Mesendoderm (in vitro differentiated cells): Measurements from ENCODE around the gene TRAM2.
A peak's percentile ranks its signal among the peaks of the same experiment; 100 is the strongest.

Experiments used
- DNase-seq: peaks from one replicate; pipeline ENCODE4 v3.0.0; 2013
- H2AK5ac ChIP-seq: 2 replicates; pipeline ENCODE4 v1.6.1; 2013; ENCODE audit warnings: low read length, inconsistent platforms
- H2BK120ac ChIP-seq: 2 replicates; pipeline ENCODE4 v1.6.1; 2013; ENCODE audit warnings: low read depth, mild to moderate bottlenecking, low read length, moderate library complexity, mixed read lengths
- H2BK15ac ChIP-seq: replicated peaks from 2 replicates; pipeline ENCODE4 v1.6.1; 2013; ENCODE audit warnings: low read depth, mild to moderate bottlenecking, moderate library complexity
- H2BK5ac ChIP-seq: 2 replicates; pipeline ENCODE4 v1.6.1; 2013; ENCODE audit warnings: low read length, inconsistent platforms
- H3K18ac ChIP-seq: 2 replicates; pipeline ENCODE4 v1.6.1; 2013; ENCODE audit warnings: mild to moderate bottlenecking, low read length, mixed read lengths
- H3K23ac ChIP-seq: one replicate; pipeline ENCODE4 v1.6.1; 2013; ENCODE audit warnings: low read length
- H3K27ac ChIP-seq: 2 replicates; pipeline ENCODE4 v1.5.1; 2013; ENCODE audit warnings: low read depth, mild to moderate bottlenecking, inconsistent platforms, low read length, moderate library complexity
- H3K27me3 ChIP-seq: 2 replicates; pipeline ENCODE4 v1.6.1; 2013; ENCODE audit warnings: low read length, control low read depth, mild to moderate bottlenecking, inconsistent platforms; ENCODE audit not compliant: insufficient read depth, poor library complexity
- H3K36me3 ChIP-seq: 2 replicates; pipeline ENCODE4 v1.6.1; 2013; ENCODE audit warnings: low read length, inconsistent platforms; ENCODE audit not compliant: control insufficient read depth, insufficient read depth
- H3K4ac ChIP-seq: one replicate; pipeline ENCODE4 v1.6.1; 2013; ENCODE audit warnings: low read depth, mild to moderate bottlenecking, low read length, moderate library complexity
- H3K4me1 ChIP-seq: 2 replicates; pipeline ENCODE4 v1.6.1; 2013; ENCODE audit warnings: low read depth, low read length, inconsistent platforms; ENCODE audit not compliant: control insufficient read depth
- H3K4me2 ChIP-seq: 2 replicates; pipeline ENCODE4 v1.6.1; 2013; ENCODE audit warnings: low read length
- H3K4me3 ChIP-seq: 2 replicates; pipeline ENCODE4 v1.5.1; 2013; ENCODE audit warnings: mild to moderate bottlenecking, low read length
- H3K56ac ChIP-seq: one replicate; pipeline ENCODE4 v1.6.1; 2013; ENCODE audit warnings: low read length
- H3K79me1 ChIP-seq: 2 replicates; pipeline ENCODE4 v1.6.1; 2013; ENCODE audit warnings: low read length, inconsistent platforms
- H3K79me2 ChIP-seq: 2 replicates; pipeline ENCODE4 v1.6.1; 2013; ENCODE audit warnings: mild to moderate bottlenecking, low read length; ENCODE audit not compliant: control insufficient read depth, insufficient read depth
- H3K9ac ChIP-seq: 2 replicates; pipeline ENCODE4 v1.6.1; 2013; ENCODE audit warnings: low read length, inconsistent platforms
- H4K5ac ChIP-seq: one replicate; pipeline ENCODE4 v1.6.1; 2013; ENCODE audit warnings: low read length
- H4K8ac ChIP-seq: one replicate; pipeline ENCODE4 v1.6.1; 2013; ENCODE audit warnings: low read depth, mild to moderate bottlenecking, control low read depth, low read length, moderate library complexity
- WGBS: extraction: QIAGEN DNeasy Blood & Tissue Kit; methylation state at CpG from one replicate; pipeline ENCODE4 v1.1.7; 2013; ENCODE audit warnings: low lambda C conversion rate, missing lambda C conversion rate; ENCODE audit not compliant: insufficient coverage; ENCODE audit errors: extremely low coverage; 5-methylcytosine and 5-hydroxymethylcytosine counted together

Gene TRAM2

DNA sequence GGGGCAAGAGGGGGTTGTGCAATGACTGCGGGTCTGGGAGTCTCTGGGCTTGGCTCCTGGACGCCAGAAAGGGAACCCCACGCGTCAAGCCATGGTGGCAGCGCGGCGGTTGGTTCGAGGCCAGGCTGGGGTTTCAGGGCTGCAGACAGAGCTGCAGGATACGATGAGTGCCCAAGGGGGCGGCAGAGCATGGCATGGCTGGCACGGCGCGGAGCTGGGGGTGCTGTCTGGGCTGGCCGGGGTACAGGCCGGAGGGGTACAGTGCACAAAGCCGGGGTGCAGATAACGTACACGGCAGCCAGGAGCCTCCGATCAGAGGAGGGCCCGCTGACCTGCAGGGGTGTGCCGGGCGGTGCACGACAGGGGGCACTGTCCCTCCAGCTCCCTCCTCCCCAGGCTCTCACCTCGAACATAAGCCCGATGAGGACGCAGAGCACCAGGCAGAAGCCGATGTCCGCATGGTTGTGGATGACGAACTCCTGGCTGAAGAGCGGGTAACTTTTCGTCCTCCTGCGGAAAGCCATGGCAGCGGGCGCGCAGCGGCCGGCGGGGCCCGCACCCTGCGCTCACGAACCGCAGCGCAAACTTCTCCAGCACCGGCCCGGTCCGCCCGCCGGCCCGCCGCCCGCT lies 353 bp downstream of the TRAM2 start:
- Histone ChIP-seq H3K23ac (peak overlapping the region; percentile 91), H3K27me3 (no peaks in the 10 kb centered on the region), H3K79me1 (peaks cover 34% of the 10 kb centered on the region), H3K4me2 (peak overlapping the region; percentile 93), H3K18ac (peak overlapping the region; percentile 46), H3K56ac (peak overlapping the region; percentile 94), H2BK5ac (peak overlapping the region; percentile 30), H4K5ac (no peak overlapping the region), H3K27ac (peak overlapping the region; percentile 58), H2BK120ac (no peak overlapping the region), H3K4ac (no peak overlapping the region), H4K8ac (no peak overlapping the region), H3K9ac (peak overlapping the region; percentile 92), H2BK15ac (no peak overlapping the region), H3K4me1 (peaks cover 27% of the 10 kb centered on the region), H2AK5ac (peak overlapping the region; percentile 71), H3K36me3 (no peaks in the 10 kb centered on the region), H3K79me2 (peaks cover 51% of the 10 kb centered on the region), H3K4me3 (peak overlapping the region; percentile 74)
- DNase-seq, result peak; percentile 92
- no CpG with 5 or more reads among the region's 51 CpGs for WGBS

- Histone ChIP-seq H3K9ac (peak overlapping the region; percentile 92), H2BK5ac (peak overlapping the region; percentile 30)
Measured at GRCh38 chr6:52576054-52576391, 837 bp downstream of the TRAM2 start.

DNA sequence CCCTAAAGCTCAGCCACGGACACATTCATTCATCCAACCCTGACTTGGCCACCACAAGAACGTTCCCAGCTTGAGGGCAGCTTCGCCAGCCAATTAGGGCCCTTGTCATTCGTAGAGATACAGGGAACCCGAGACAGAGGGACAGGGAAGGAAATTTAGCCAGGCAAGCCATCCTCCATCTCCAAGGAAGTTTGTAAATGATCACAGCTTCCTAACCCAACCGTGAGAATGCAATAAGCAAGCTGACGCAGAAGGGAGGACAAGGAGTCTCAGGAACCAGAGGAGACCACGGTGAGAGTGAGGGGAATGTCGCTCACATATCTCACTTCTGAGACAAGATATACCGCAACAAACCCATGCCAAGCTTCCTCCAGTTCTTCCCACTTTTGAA lies 1.4 kb downstream of the TRAM2 start:
- no peak overlapping the region for H3K4ac ChIP-seq
- peaks cover 59% of the 10 kb centered on the region for H3K79me2 ChIP-seq
- H2BK15ac ChIP-seq, result no peak overlapping the region
- peak overlapping the region; percentile 93 for H3K4me2 ChIP-seq
- peaks cover 34% of the 10 kb centered on the region for H3K4me1 ChIP-seq
- DNase-seq, result no peak
- WGBS, result no CpG with 5 or more reads among the region's 10 CpGs
- no peak overlapping the region for H3K27ac ChIP-seq
- no peaks in the 10 kb centered on the region for H3K36me3 ChIP-seq
- H2BK120ac ChIP-seq, result no peak overlapping the region
- H3K23ac ChIP-seq, result no peak overlapping the region
- H3K18ac ChIP-seq, result no peak overlapping the region
- peaks cover 38% of the 10 kb centered on the region for H3K79me1 ChIP-seq
- H4K5ac ChIP-seq, result no peak overlapping the region
- H3K4me3 ChIP-seq, result peak overlapping the region; percentile 0
- H2AK5ac ChIP-seq, result no peak overlapping the region
- H2BK5ac ChIP-seq, result no peak overlapping the region
- H3K9ac ChIP-seq, result peak overlapping the region; percentile 92
- H3K27me3 ChIP-seq, result no peaks in the 10 kb centered on the region
- peak overlapping the region; percentile 94 for H3K56ac ChIP-seq
- H4K8ac ChIP-seq, result no peak overlapping the region

More at GRCh38 chr6:52576054-52576391, 837 bp downstream of the TRAM2 start:
- peak overlapping the region; percentile 94 for H3K56ac ChIP-seq
- H3K36me3 ChIP-seq, result no peaks in the 10 kb centered on the region
- peak overlapping the region; percentile 93 for H3K4me2 ChIP-seq
- peak overlapping the region; percentile 74 for H3K4me3 ChIP-seq
- no peak overlapping the region for H2BK120ac ChIP-seq
- peaks cover 31% of the 10 kb centered on the region for H3K4me1 ChIP-seq
- H4K8ac ChIP-seq, result no peak overlapping the region
- H3K79me1 ChIP-seq, result peaks cover 38% of the 10 kb centered on the region
- H3K18ac ChIP-seq, result peak overlapping the region; percentile 5
- DNase-seq, result no peak
- H3K79me2 ChIP-seq, result peaks cover 55% of the 10 kb centered on the region
- no peak overlapping the region for H3K4ac ChIP-seq
- H3K27ac ChIP-seq, result no peak overlapping the region
- H2AK5ac ChIP-seq, result no peak overlapping the region
- WGBS, result no CpG with 5 or more reads among the region's 8 CpGs
- H4K5ac ChIP-seq, result no peak overlapping the region
- no peaks in the 10 kb centered on the region for H3K27me3 ChIP-seq
- no peak overlapping the region for H3K23ac ChIP-seq
- H2BK15ac ChIP-seq, result no peak overlapping the region

GRCh38 chr6:52574709-52575501 lies 2.0 kb downstream of the TRAM2 start:
- Histone ChIP-seq H4K5ac (no peak overlapping the region), H4K8ac (no peak overlapping the region), H3K23ac (no peak overlapping the region), H2BK5ac (no peak overlapping the region), H2AK5ac (peak overlapping the region; percentile 79), H3K27ac (no peak overlapping the region), H3K79me1 (peaks cover 38% of the 10 kb centered on the region), H3K36me3 (no peaks in the 10 kb centered on the region), H3K9ac (peak overlapping the region; percentile 92), H3K79me2 (peaks cover 65% of the 10 kb centered on the region), H3K27me3 (no peaks in the 10 kb centered on the region), H2BK15ac (no peak overlapping the region), H3K4ac (no peak overlapping the region), H2BK120ac (no peak overlapping the region), H3K4me3 (no peak overlapping the region), H3K56ac (peak overlapping the region; percentile 94), H3K4me2 (peak overlapping the region; percentile 93), H3K18ac (no peak overlapping the region), H3K4me1 (peaks cover 40% of the 10 kb centered on the region)
- WGBS, result no CpG with 5 or more reads among the region's 13 CpGs
- DNase-seq, result no peak

DNA sequence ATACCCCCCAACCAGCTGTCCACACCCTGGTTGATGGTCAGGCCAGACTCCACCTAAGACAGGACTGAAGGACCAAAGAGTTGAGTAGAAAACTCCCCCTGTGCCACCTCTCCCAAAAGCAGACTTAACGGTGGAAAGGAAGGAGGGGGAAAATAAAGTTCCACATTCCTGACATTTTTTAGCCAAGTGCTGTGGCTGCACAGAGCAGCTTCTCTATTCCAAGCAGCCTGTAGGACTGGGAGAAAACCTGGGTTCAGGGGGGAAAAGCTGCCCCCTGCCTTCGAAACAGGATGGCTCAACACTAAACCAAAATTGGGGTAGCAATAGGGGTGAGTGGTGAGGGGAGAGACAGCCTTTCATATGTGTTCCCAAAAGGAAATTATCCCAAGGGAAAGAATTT lies 3.6 kb downstream of the TRAM2 start:
- Histone ChIP-seq H3K56ac (peak overlapping the region; percentile 76), H3K4me2 (peak overlapping the region; percentile 7), H3K27me3 (no peaks in the 10 kb centered on the region), H3K79me2 (peaks cover 79% of the 10 kb centered on the region), H2BK120ac (no peak overlapping the region), H3K4ac (no peak overlapping the region), H3K79me1 (peaks cover 43% of the 10 kb centered on the region), H4K5ac (no peak overlapping the region), H3K4me1 (peaks cover 44% of the 10 kb centered on the region), H3K36me3 (no peaks in the 10 kb centered on the region), H3K18ac (no peak overlapping the region), H3K9ac (peak overlapping the region; percentile 45), H2BK5ac (peak overlapping the region; percentile 25), H3K23ac (no peak overlapping the region), H4K8ac (no peak overlapping the region), H3K27ac (no peak overlapping the region), H2BK15ac (no peak overlapping the region), H2AK5ac (no peak overlapping the region), H3K4me3 (no peak overlapping the region)
- no CpG with 5 or more reads among the region's 2 CpGs for WGBS
- DNase-seq, result peak; percentile 74
